Activated gamma-delta T cell treated with Interleukin-2 at 50 U/mL for 16 hours (primary cell): ENCODE measurements around the gene ALDH4A1.

Experiments used
- DNase-seq: peaks from one replicate; pipeline ENCODE4 v3.0.0-alpha.2; 2020

Gene ALDH4A1, protein sequence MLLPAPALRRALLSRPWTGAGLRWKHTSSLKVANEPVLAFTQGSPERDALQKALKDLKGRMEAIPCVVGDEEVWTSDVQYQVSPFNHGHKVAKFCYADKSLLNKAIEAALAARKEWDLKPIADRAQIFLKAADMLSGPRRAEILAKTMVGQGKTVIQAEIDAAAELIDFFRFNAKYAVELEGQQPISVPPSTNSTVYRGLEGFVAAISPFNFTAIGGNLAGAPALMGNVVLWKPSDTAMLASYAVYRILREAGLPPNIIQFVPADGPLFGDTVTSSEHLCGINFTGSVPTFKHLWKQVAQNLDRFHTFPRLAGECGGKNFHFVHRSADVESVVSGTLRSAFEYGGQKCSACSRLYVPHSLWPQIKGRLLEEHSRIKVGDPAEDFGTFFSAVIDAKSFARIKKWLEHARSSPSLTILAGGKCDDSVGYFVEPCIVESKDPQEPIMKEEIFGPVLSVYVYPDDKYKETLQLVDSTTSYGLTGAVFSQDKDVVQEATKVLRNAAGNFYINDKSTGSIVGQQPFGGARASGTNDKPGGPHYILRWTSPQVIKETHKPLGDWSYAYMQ

DNA sequence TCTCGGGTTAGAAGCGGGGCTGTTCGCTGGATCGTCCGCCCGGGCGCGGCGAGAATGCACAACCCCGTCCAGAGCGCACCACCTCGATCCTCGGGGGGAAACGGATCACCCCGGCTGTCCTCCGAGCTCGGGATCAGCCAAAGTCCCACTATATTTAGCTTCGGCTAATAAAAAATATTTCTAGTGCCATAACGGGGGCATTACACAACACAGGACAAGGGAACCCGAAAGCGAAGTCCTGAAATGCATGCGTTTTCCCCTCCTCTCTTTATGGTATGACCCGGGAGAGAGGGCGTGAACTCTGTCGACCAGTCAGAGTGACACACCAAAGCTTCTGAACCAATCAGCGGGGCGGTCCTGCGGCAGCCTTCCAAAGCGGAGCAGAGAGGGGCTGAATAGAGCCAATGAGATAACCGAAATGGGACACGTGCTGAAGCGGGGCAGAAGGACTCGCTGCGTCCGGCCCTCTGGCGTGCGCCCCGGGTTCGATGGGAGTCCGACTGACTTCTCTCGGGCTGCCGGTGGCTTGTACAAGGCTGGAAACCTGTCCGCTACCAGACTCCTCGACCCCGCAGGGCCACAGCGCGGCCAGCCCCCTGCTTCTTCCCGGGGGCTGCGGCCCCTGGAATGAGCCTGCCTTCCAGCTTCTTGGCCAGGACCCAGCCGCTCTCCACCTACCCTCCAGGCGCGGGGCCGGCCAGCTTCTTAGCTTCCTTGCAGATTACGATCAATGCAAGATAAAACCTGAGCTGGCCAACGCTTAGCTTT, at the start of gene ALDH4A1:
ALDH4A1 (minus strand) TSS at position 33 of the 768 bp plus-strand sequence; CDS start at position 1, 32 bp downstream.
- DNase-seq: peak; percentile 91

DNA sequence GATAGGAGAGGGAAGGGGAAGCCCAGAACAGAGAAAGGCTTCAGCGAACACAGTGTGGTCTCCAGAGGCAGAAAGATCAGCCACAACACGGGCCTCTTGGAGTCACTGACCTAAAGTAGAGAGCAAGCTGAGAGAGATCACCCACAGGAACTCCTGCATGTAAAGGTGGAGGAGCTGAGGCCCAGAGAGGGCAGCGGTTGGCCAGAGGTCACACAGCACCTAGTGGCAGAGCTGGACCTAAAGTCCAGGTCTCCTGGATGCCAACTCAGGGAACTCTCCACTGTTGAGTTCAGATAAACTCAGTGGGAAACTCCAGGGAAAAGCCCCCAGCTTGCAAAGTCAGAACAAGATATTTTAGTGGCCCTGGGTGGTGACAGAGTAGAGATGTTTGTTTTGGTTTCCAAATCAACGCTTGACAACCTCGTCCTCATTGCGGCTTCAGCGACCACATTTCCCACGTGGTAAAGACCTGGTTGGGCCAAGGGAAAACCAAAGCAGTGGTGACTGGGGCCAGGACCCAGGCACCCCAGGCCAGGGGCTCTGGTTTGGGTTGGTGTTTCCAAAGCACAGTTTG, 49.5 kb upstream of the ALDH4A1 start:
- DNase-seq: peak; percentile 73

DNA sequence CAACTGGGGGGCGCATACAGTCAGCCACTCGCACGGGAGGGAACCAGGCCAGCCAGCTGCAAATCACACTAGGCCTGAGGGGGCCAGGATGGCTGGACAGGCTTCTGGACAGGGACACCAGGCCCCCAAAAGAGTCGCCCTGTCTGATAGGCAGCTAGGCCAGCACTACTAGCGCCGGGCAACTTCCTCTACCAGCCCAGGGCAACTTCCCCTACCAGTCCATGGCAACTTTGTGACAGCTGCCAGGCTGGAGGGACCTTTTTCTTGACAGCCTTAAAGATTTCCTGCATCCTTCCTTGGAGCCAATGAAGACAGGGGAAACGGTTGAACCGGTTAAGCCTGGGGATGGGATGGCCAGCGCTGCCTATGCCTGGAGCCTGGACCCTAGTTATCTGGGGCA, 49.1 kb upstream of the ALDH4A1 start:
- no peak for DNase-seq

DNA sequence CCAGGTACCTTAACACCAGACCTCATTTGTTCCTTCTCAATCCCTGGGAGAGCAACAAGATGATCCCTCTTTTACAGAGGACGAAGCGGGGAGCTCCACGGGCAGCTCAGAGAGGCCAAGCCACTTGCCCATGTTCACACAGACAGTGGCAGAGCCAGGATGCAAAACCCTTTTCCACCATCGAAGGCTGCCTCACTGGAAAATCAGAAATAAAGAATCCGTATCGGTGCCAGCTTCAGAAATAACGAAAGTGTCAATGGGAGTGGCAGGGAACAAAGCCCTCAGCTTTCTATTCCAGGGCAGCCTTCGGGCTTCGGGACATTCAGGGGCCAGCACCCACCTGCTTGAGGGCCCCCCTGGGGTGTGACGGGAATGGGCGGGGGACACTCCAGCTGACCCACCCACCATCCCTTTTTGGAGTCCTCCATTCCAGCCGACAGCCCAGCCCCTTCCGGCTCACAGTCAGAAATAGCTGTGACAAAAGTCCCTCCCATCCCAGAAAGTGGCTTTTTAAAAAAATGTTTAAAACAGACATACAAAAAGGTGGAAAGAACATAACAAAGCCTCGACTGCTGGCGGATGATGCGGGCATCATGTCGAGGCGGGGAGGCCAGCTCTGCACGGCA, 48.2 kb upstream of the ALDH4A1 start:
- peak; percentile 30 for DNase-seq

DNA sequence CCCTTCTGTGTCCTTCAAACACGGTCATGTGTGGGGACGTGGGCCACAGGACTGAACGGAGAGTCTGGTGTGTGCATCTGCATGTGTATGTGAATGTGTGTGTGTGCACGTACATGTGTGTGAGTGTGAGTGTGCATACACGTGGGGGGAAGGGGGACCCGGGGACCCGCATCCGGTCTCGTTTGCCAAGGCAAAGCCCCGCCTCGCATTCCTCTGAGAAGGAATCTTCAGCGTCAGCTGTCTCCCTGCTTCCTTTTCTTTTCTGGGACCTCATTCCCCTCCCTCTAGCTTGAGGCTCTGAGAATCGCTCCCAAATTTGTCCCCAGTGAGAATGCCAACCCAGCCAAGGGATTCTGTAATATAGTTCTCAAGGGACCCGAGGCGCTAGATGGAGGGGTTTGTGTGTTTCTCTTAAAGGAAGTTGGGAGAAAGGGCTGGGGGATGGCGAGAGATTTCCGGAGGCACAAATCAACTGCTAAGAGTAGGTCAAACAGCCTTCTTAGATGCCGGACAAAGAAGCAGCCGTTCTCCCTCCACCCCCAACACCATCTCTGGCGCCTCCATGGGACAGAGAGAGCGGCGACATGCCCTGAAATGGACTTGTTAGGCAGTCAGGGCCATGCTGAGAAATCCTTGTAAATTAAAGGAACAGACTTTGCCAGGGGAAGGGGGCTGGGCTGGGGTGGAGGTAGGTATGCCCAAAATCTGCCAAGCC, 47.5 kb upstream of the ALDH4A1 start:
- no peak for DNase-seq

DNA sequence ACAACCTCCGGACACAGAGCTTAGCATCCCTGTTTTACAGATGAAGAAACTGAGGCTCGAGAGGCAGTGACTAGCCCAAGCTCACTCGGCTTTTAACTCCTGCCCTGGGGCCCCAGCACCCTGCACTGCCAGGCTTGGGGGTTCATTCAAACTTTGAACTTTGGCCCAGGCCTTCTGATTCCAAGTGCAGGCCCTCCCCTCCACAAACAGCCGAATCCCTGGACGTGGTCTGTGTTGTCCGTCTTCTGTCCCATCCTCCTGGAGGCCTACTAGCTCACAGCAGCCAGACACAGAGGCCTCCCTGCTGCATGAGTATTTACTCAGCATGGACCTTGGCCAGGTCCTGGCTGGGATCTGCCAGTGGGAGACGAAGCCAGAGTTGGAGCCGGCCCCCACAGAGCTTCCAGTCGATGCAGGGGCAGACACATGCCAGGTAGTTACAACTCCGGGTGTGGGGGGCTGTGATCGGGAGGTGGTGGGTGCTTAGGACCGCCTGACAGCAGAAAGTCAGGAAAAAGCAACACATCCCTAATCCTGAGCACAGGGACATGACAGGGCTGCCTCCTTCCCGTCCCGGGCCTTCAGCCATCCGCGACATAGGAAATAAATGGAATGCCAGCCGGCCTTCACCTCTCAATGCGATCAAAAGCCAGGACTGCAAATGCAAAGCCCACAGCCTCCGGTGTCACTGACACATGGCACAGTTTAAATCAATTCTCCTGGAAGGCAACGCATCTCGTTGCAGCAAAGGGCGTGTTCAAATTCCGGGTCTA, 46.7 kb upstream of the ALDH4A1 start:
- DNase-seq: no peak

DNA sequence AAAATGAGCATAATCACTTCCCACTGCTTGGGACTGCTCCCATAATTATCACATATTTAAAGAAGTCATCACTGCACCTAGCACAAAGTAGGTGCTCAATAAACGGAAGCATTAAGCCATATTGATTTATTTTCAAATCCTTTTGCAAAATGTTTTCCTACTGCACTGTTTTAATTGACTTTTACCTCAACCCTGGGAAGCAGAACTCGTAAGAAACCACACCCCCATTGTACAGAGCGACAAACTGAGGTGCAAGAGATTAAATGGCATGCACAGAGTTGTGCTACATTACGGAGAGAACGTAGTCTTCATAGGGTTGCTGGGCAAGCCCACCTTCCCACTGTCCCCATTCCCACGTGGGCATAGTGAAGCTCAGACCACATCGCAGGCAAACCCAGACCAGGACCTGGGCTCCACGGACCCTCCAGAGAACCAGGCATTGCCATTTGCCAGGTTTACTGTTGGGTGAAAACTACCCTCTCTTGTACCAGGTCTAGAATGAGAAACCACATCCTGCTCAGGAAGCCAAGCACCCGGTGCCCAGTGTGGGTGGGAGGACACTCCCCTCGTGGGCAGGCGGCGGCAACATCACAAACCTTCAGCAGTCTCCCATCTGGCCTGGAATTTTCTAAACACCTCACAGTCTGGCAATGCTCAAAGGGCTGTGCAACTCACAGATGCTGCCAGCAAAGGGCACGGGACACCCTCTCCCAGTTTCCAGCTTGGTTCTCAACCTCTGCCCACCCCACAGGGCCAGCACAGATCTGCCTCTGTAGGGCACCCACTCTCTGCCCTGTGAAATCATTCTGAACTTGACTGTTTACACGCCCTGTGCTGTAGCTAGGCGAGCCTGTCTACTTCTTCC, 45.9 kb upstream of the ALDH4A1 start:
- peak; percentile 69 for DNase-seq

DNA sequence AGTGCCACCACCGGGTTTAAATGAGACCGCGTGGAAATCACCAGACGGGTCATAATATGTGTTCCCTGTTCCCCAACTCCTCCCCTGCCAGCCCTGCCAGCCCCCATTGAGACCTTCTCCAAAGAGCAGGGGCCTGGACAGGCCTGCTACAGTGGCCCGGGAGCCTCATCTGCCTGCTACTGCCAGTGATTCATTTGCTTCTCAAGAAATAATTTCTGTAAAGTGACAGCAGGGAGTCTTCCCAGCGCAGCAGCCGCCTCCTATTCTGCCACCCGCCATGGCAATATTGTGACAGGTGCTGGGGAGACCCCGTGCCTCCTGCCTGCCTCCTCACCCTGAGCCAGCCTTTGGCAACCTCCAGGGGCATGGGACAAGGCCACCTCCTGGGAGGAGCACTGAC, 45.2 kb upstream of the ALDH4A1 start:
- no peak for DNase-seq

DNA sequence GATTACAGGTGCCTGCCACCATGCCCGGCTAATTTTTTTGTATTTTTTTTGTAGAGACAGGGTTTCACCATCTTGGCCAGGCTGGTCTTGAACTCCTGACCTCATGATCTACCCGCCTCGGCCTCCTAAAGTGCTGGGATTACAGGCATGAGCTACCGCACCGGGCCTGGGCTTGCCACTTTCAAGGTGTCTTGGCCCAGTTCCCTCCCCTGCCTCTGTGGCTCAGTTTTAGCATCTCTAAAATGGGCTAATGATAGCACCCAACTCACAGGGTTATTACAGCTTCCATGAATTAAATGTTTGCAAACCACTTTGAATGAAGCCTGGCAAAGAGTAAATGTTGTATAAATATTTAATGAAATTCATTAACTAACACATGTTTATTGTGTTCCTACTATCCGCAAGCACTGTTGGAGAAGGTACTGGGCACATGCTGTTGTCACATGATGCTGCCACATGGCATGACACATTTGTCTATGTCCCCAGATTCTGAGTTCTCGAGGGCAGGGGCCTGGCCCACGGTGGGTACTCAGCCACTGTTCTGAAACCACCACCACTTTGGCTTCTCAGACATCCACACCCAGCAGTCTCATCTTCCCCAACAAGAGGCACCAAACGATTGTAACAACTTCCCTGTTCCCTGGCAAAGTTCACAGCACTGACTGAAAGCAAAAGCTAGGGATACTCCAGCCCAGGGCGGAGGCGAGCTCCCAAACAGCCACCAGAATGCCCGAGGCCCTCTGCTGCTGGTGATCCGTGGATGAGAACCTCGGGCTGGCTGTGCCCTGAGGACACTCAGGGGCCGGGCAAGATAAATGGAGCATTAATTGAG, 44.4 kb upstream of the ALDH4A1 start:
- no peak for DNase-seq

DNA sequence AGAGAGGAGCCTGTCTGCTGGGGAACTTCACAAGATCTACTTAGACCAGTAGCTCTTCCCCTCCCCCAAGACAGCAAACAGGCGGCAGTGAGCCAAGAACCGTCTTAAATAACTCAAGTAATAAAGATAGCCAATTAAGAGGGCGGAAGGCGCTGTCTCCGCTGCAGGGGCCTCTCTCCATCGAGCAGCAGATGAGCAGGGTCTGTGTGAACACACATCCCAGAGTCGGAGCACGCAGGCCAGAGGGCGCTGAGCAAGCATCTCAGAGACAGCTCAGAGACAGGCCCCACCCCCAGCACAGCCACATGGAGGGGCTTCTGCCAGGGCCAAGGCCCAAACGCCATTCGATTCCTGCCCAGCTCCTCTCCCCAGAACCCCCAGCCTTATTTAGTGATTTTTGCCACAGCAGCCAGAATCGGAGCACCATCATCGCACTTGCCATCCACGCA, 43.1 kb upstream of the ALDH4A1 start:
- no peak for DNase-seq

DNA sequence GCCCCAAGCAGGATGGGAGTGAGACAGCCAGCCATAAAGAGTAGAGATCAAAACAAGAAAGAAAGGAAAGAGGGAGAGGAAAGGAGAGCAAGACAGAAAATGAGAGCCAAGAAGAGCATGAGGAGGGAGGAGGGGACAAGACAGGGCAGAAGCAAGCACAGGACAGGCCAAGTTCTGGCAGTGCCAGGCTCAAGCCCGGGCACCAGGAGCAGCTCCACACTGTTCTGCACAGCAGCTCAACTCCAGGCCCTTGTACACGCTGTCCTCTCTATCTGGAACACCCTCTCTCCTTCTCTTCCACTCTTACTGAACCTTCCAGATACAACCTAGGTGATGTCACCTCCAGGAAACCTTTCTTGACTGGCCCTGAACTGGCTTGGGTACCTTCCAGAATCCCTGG, 42.5 kb upstream of the ALDH4A1 start:
- DNase-seq: no peak

DNA sequence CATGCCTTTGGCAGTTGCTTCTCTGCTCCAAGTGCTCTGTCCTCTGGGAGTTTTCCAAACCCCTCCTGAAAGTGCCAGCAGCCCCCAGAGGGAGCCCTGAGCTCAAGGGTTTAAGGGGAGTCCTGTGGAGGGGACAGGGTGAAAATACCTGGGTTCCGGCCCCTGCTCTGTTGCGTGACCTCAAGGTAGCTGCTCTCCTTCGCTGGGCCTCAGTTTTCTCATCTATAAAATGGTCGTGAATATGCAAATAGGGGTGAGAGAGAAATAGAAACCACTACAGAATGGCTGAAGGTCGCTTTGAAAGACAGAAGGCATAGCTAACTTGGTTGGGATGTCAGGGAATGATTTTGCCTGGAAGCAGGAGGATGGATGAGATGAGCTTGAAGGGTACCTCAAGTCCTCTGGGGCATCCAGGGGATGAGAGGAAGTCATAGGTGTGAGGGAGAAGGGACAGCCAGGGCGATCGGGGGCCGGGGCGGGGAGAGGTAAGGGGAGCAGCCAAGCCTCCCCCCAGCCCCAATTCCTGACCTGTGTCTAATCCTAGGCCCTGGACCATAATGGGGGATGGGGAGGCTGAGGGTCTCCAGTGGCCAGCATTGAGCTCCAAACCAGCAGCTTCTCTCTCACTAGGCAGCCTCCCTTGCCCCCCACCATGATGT, 41.7 kb upstream of the ALDH4A1 start:
- DNase-seq: no peak

DNA sequence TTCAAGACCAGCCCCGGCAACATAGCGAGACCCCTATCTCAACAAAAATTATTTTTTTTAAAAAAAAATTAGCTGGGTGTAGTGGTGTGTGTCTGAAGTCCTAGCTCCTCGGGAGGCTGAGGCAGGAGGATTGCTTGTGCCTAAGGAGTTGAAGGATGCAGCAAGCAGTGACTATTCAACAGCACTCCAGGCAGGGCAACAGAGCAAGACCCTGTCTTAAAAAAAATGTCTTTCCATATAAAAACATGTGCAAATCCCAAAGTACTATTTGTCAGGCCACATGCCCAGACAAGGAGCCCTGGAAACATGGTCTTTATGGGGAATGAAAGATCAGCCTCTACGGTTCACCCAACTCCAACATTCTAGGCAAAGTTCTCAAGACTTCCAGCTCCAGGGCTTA, 40.8 kb upstream of the ALDH4A1 start:
- no peak for DNase-seq

DNA sequence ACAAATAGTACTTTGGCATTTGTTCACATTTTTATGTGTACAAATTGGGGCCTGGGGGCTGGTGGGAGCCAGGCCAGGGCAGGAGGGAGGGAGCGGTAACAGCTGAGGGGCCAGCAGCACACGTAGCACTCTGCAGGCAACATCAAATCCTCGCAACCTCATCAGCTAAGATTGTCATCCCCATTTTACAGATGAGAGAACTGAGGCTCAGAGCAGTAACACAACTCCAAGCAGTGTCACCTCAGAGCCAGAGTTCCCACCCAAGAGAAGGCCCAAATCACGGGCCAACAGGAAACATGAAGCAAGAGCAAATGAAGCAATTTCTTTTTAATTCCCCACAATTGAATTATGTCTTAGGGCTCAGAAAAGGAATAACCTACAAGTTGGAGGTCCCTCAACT, 40.0 kb upstream of the ALDH4A1 start:
- no peak for DNase-seq

DNA sequence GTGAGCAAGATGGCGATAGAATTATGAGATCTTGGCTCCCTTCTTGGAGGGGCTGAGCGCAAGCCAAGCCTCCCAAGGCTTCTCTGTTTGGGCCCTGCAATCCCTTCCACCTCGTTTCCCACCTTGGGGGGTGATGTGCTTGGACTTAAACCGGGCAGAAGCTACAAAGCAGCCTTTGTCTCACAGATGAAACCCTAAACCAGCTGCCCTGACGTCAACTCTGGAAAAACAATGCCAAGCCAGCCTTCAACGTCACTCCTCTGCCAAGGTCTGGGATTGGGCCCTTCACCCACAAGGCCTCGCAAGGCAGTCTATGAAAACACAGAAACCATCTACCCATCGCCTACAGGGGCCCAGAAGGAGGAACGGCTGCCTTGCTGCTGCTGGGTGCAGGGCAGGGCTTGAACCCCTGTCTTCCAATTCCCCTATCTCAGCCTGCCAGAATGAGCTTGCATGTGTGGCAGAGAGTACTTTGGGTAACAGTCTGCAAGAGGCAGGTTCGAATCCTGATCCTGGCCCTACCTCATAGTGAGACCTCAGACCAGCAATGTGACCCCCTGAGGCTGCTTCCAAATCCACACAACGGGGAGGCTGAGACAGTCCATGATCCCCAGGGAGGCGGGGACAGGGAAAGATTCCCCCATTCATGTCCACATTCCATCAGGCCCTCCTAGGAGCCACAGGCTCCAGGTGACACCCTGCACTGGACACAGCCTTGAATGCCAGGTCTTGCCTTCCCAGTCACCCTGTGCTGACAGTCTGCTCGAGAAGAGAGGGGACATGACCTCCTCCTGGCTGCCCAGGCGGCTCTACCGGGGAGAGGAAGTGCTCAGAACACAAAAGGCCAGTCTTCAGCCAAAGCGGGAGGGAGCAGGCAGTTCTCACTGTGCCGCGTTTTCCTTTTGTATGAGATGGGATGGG, 39.1 kb upstream of the ALDH4A1 start:
- no peak for DNase-seq

DNA sequence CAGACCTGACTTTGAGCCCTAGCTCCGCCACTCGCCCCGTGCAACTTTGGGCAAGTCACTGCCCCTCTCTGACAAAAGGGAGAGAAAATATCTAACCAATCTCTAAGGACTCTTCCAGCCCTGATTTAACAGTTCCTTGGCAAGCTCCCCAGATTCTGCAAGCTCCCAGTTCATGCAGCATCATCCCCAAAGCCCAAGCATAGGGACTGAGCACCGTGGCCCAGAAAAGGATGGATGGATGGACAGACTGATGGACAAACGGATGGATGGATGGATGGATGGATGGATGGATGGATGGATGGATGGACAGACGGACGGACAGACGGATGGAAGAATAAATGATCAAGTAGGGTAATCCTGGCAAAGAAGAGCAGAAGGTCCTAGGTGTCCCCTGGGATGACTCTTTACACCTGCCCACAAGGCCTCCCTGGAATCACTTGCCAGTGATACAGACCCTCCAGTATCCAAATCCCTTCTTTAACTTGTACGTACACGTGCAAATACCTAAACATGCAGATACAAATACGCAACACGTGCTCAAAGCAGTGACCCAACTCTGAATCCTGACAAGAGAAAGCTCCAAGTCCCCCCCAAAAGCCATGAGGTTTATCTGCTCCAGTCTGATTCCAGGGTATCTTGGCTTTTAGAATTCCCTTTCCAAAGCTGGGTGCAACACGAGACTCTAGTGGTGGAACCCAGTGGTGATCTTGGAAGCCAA, 38.1 kb upstream of the ALDH4A1 start:
- no peak for DNase-seq
